ENCODE data around the gene NELFB. TPM values are rescaled to one million over a fixed set of nuclear protein-coding genes. Genes with fewer than 3 reads are reported as not detected.

The NELFB gene
- total RNA-seq, 2 experiments from 2014 or later: 62.6 to 74.8 TPM

DNA sequence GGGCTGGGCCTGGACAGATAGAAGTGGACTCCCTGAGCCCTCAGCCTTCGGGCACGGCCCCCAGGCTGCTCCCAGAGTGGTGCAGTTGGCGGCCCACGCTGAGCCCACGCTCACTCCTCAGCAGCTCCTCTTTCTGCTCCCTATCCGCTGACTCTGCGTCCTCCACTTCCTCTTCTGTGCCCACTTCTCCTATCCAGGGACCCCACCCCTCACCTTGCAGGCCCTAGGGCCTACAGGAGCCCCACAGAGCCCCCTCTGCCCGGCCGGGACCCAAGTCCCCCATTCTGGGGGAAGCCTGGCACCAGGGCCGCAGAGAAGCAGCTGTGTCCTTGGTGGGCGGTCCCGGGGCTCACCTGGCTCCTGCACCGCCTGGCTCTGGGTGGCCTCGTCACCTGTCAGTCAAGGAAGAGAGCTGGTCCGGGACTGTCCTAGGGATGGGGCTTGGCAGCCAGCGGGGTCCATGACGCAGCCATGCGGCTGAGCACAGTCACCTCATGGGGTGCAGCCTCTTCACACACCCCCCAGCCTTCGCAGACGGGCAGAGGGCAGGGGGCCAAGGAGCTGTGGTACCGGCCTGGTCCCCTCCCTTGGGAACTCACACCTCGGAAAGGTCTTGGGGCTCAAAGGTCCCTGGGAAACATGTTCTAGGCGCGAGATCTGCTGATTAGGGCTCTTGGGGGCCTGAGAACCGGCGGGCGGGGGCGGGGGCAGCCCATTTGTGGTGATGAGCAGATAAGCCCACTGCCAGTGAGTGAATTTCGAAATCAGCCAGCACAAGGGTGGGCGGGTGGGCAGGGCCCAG is 52.3 kb downstream of the NELFB start:
- Histone ChIP-seq H3K4me1 (ENCODE audit: insufficient read depth, low read length, poor library complexity, severe bottlenecking) (peaks cover 23% of the 10 kb centered on the region), H4K20me1 (ENCODE audit: insufficient read depth, low read length) (no peaks in the 10 kb centered on the region), H3K4me3 (ENCODE audit: low read depth, low read length, poor library complexity, severe bottlenecking) (no peak overlapping the region), H3K79me2 (ENCODE audit: insufficient read depth, low read depth, low read length) (no peaks in the 10 kb centered on the region), H3K27ac (ENCODE audit: low read depth, low read length, poor library complexity, severe bottlenecking) (no peak overlapping the region), H3K9me2 (ENCODE audit: insufficient read depth, low read length) (no peaks in the 10 kb centered on the region), H3K4me2 (ENCODE audit: low read length) (no peak overlapping the region), H2AFZ (ENCODE audit: low read length) (no peak overlapping the region), H3K9me3 (ENCODE audit: low read length) (no peaks in the 10 kb centered on the region), H3K36me3 (ENCODE audit: insufficient read depth, low read length) (no peaks in the 10 kb centered on the region)
- no peak for DNase-seq (ENCODE audit: low spot score)
- POLR2A ChIA-PET: no interaction called here
- intact Hi-C loops (cut with micrococcal nuclease; ENCODE audit: unreplicated experiment): no loop called here
- TF ChIP-seq EZH2phosphoT487 (IDR thresholded peaks at IDR 0.05; ENCODE audit: borderline replicate concordance, low read depth, low read length): no peak
- no TSS peak for BruUV-seq (replicated peaks)
- CTCF ChIA-PET (ENCODE audit: unreplicated experiment): no interaction called here

DNA sequence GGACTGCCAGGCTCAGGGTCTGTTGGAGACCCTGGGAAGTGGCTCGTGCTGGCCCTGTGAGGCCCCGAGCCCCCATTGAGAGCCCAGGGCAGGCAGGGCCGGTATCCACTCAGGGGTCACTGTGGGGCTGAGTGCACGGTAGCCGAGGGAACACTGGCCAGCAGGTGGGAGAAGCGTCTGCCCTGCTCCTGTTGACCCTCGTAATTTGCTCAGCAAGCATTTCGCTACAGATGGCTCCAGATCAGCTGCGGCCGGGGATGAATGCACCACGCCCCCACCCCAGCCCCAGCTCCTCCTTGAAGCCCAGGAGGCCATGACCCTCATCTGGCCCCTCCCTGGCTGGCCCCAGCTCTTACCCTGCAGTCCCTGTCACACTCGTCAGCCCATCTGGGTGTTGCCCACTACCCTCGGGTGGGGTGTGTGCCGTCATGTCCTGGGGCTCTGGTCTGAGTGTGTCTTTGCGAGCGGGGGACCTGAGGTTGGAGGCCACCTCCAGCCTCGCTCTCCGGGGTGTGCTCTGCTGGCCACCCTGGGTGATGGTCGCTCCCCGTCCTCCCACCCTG is 53.0 kb downstream of the NELFB start:
- ChIA-PET POLR2A (interaction anchor here (0.6 kb wide), 1 partner anchor 21 kb away, joined by 3 read pairs; no protein-coding TSS in a partner anchor), CTCF (ENCODE audit: unreplicated experiment) (no interaction called here)
- intact Hi-C loops (cut with micrococcal nuclease; ENCODE audit: unreplicated experiment): no loop called here
- BruUV-seq (replicated peaks): no TSS peak
- H2AFZ ChIP-seq (ENCODE audit: low read length): no peak overlapping the region
- no peaks in the 10 kb centered on the region for H3K9me2 ChIP-seq (ENCODE audit: insufficient read depth, low read length)
- no peaks in the 10 kb centered on the region for H3K36me3 ChIP-seq (ENCODE audit: insufficient read depth, low read length)
- no peaks in the 10 kb centered on the region for H4K20me1 ChIP-seq (ENCODE audit: insufficient read depth, low read length)
- no peak overlapping the region for H3K4me3 ChIP-seq (ENCODE audit: low read depth, low read length, poor library complexity, severe bottlenecking)
- H3K9me3 ChIP-seq (ENCODE audit: low read length): no peaks in the 10 kb centered on the region
- peaks cover 18% of the 10 kb centered on the region for H3K4me1 ChIP-seq (ENCODE audit: insufficient read depth, low read length, poor library complexity, severe bottlenecking)
- no peak for DNase-seq (ENCODE audit: low spot score)
- no peak overlapping the region for H3K4me2 ChIP-seq (ENCODE audit: low read length)
- H3K79me2 ChIP-seq (ENCODE audit: insufficient read depth, low read depth, low read length): no peaks in the 10 kb centered on the region
- TF ChIP-seq EZH2phosphoT487 (IDR thresholded peaks at IDR 0.05; ENCODE audit: borderline replicate concordance, low read depth, low read length) (no peak), CTCF (conservative IDR thresholded peaks at IDR 0.05; ENCODE audit: low read length) (no peak)
- no peak overlapping the region for H3K27ac ChIP-seq (ENCODE audit: low read depth, low read length, poor library complexity, severe bottlenecking)

DNA sequence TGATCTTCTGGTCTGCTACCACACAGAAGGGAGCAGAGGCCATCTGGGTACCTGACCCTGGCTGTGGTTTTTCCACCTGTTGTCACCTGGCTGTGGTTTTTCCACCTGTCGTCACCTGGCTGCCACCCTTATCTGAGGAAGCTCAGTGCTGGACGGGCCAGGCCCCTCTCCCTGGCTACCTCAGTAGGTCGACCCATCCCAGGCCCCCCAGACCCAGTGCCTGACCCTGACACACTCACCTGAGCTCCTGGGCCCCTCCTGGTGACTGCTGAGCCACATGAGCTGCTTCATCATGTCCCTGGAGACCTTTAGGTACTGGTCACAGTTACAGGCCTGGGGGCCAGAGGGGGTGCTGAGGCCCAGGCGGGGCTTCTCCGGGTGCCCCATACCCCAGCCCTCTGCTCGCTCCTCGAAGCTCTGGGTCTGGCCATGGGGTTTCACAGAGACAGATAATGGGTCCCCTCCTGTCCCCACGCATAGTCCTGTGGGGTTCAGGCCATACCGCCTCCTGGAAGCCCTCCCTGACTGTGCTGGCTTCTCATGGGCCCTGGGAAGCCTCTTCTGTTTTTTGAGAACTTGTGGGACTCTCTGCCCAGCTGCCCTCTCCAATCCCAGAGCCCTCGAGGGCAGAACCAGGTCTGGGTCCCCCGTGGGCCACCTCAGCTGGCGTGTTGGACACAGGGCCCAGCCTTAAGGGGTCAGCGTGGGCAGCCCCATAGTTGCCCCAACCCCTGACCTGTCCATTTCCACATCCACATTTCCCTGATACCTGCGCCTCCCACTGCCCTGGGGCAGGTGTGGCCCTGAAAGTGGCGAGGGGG is 54.5 kb downstream of the NELFB start:
- CTCF ChIA-PET (ENCODE audit: unreplicated experiment): no interaction called here
- no peaks in the 10 kb centered on the region for H3K79me2 ChIP-seq (ENCODE audit: insufficient read depth, low read depth, low read length)
- no peak overlapping the region for H3K4me3 ChIP-seq (ENCODE audit: low read depth, low read length, poor library complexity, severe bottlenecking)
- no peaks in the 10 kb centered on the region for H3K9me3 ChIP-seq (ENCODE audit: low read length)
- H3K36me3 ChIP-seq (ENCODE audit: insufficient read depth, low read length): no peaks in the 10 kb centered on the region
- no peak for TF ChIP-seq EZH2phosphoT487 (IDR thresholded peaks at IDR 0.05; ENCODE audit: borderline replicate concordance, low read depth, low read length)
- BruUV-seq (replicated peaks): no TSS peak
- H3K4me1 ChIP-seq (ENCODE audit: insufficient read depth, low read length, poor library complexity, severe bottlenecking): peaks cover 18% of the 10 kb centered on the region
- no peak overlapping the region for H2AFZ ChIP-seq (ENCODE audit: low read length)
- H3K9me2 ChIP-seq (ENCODE audit: insufficient read depth, low read length): no peaks in the 10 kb centered on the region
- no peak for DNase-seq (ENCODE audit: low spot score)
- intact Hi-C loops (cut with micrococcal nuclease; ENCODE audit: unreplicated experiment): no loop called here
- POLR2A ChIA-PET: no interaction called here
- H3K4me2 ChIP-seq (ENCODE audit: low read length): no peak overlapping the region
- no peaks in the 10 kb centered on the region for H4K20me1 ChIP-seq (ENCODE audit: insufficient read depth, low read length)
- H3K27ac ChIP-seq (ENCODE audit: low read depth, low read length, poor library complexity, severe bottlenecking): no peak overlapping the region
